ENCODE data around the gene TMEM200B. TPM values are rescaled to one million over a fixed set of nuclear protein-coding genes. Genes with fewer than 3 reads are reported as not detected.

TMEM200B gene
- total and polyA plus RNA-seq, 2 donors (not counting 1 experiment from before 2014, with no cell fraction given) = not detected

GRCh38 chr1:29148656-29149491, 25.2 kb upstream of the TMEM200B start:
- POLR2A ChIA-PET = no interaction called here
- peaks cover 24% of the 10 kb centered on the region for H4K20me1 ChIP-seq (ENCODE audit: control insufficient read depth, insufficient read depth, low read length, poor library complexity, severe bottlenecking)
- H3K36me3 ChIP-seq (replicated peaks in 1 of 2; ENCODE audit: control extremely low read depth in 1 of 2, control insufficient read depth in 1 of 2, extremely low read depth in 1 of 2, insufficient read depth in 2 of 2, low read length in 1 of 2) = peaks cover 8 to 70% of the 10 kb centered on the region in 2 experiments
- H3K4me1 Mint-ChIP-seq = no peaks in the 10 kb centered on the region
- no peaks in the 10 kb centered on the region for H3K4me1 ChIP-seq (ENCODE audit: control insufficient read depth in 2 of 2, insufficient read depth in 2 of 2, low read length in 2 of 2)
- ATAC-seq (ENCODE audit: low read depth) = no peak
- H3K4me2 ChIP-seq (replicated peaks; ENCODE audit: low read depth, low read length, poor library complexity, severe bottlenecking) = no peak overlapping the region
- no peaks in the 10 kb centered on the region for H3K9me3 Mint-ChIP-seq (ENCODE audit: insufficient read depth)
- H3K4me3 Mint-ChIP-seq = no peak overlapping the region
- no peaks in the 10 kb centered on the region for H3K27me3 Mint-ChIP-seq
- intact Hi-C loops (cut with micrococcal nuclease) = no loop called here
- no peak overlapping the region for H3K27ac Mint-ChIP-seq
- no peaks in the 10 kb centered on the region for H3K9me3 ChIP-seq (ENCODE audit: control extremely low read depth in 1 of 3, control insufficient read depth in 2 of 3, insufficient read depth in 1 of 3, low read length in 2 of 3)
- H3K27ac ChIP-seq (ENCODE audit: low read length in 2 of 2) = no peak overlapping the region
- 98% methylated on average over 29 of the region's 35 CpGs for WGBS (ENCODE audit: insufficient coverage)
- H3K4me3 ChIP-seq (ENCODE audit: control extremely low read depth in 1 of 5, extremely low read depth in 1 of 5, insufficient read depth in 1 of 5, low read depth in 2 of 5, low read length in 4 of 5) = no peak overlapping the region
- DNase-seq = no peak
- no peak overlapping the region for H2AFZ ChIP-seq (ENCODE audit: insufficient read depth, low read depth, low read length, poor library complexity, severe bottlenecking)
- H3K79me2 ChIP-seq (ENCODE audit: control insufficient read depth, insufficient read depth, low read length) = no peaks in the 10 kb centered on the region
- no peak overlapping the region for H3K9ac ChIP-seq (ENCODE audit: low read length)
- CTCF ChIA-PET = interaction anchor here (0.8 kb wide), 1 partner anchor 19 kb away, joined by 3 read pairs; no protein-coding TSS in a partner anchor
- TF ChIP-seq CTCF (IDR thresholded peaks at IDR 0.05) (no peak), EZH2 (IDR thresholded peaks at IDR 0.05; ENCODE audit: borderline replicate concordance, insufficient read depth, low read depth, low read length, poor library complexity, severe bottlenecking) (no peak)
- no peaks in the 10 kb centered on the region for H3K27me3 ChIP-seq (replicated peaks in 1 of 4; ENCODE audit: control extremely low read depth in 1 of 4, control insufficient read depth in 3 of 4, insufficient read depth in 4 of 4, low read length in 3 of 4)

- no peak overlapping the region for H2AFZ ChIP-seq (ENCODE audit: insufficient read depth, low read depth, low read length, poor library complexity, severe bottlenecking)
- peaks cover 3% of the 10 kb centered on the region for H3K4me1 Mint-ChIP-seq
- WGBS (ENCODE audit: insufficient coverage) = 87% methylated on average over 8 of the region's 8 CpGs
- no peaks in the 10 kb centered on the region for H3K9me3 Mint-ChIP-seq (ENCODE audit: insufficient read depth)
- H3K36me3 ChIP-seq (replicated peaks in 1 of 2; ENCODE audit: control extremely low read depth in 1 of 2, control insufficient read depth in 1 of 2, extremely low read depth in 1 of 2, insufficient read depth in 2 of 2, low read length in 1 of 2) = peaks cover 8 to 41% of the 10 kb centered on the region in 2 experiments
- no peak for DNase-seq
- H3K4me3 Mint-ChIP-seq = no peak overlapping the region
- no peaks in the 10 kb centered on the region for H3K27me3 ChIP-seq (replicated peaks in 1 of 4; ENCODE audit: control extremely low read depth in 1 of 4, control insufficient read depth in 3 of 4, insufficient read depth in 4 of 4, low read length in 3 of 4)
- H3K4me2 ChIP-seq (replicated peaks; ENCODE audit: low read depth, low read length, poor library complexity, severe bottlenecking) = no peak overlapping the region
- peaks cover 12% of the 10 kb centered on the region for H4K20me1 ChIP-seq (ENCODE audit: control insufficient read depth, insufficient read depth, low read length, poor library complexity, severe bottlenecking)
- no peaks in the 10 kb centered on the region for H3K4me1 ChIP-seq (ENCODE audit: control insufficient read depth in 2 of 2, insufficient read depth in 2 of 2, low read length in 2 of 2)
- intact Hi-C loops (cut with micrococcal nuclease) = no loop called here
- no peak overlapping the region for H3K9ac ChIP-seq (ENCODE audit: low read length)
- ChIA-PET POLR2A (no interaction called here), CTCF (no interaction called here)
- H3K9me3 ChIP-seq (ENCODE audit: control extremely low read depth in 1 of 3, control insufficient read depth in 2 of 3, insufficient read depth in 1 of 3, low read length in 2 of 3) = peaks cover 0 to 6% (median 0%) of the 10 kb centered on the region in 3 donors
- no peak overlapping the region for H3K4me3 ChIP-seq (ENCODE audit: control extremely low read depth in 1 of 5, extremely low read depth in 1 of 5, insufficient read depth in 1 of 5, low read depth in 2 of 5, low read length in 4 of 5)
- TF ChIP-seq CTCF (IDR thresholded peaks at IDR 0.05) = no peak
- TF ChIP-seq EZH2 (IDR thresholded peaks at IDR 0.05; ENCODE audit: borderline replicate concordance, insufficient read depth, low read depth, low read length, poor library complexity, severe bottlenecking) = no peak
- H3K27ac Mint-ChIP-seq = no peak overlapping the region
- no peak for ATAC-seq (ENCODE audit: low read depth)
- H3K27me3 Mint-ChIP-seq = no peaks in the 10 kb centered on the region
- no peaks in the 10 kb centered on the region for H3K79me2 ChIP-seq (ENCODE audit: control insufficient read depth, insufficient read depth, low read length)
- H3K27ac ChIP-seq (ENCODE audit: low read length in 2 of 2) = no peak overlapping the region
These were observed 22.2 kb upstream of the TMEM200B start for GRCh38 chr1:29145739-29146437.

All from B cell (primary cell).